ENCODE data around the gene FAM53B.

FAM53B gene

DNA sequence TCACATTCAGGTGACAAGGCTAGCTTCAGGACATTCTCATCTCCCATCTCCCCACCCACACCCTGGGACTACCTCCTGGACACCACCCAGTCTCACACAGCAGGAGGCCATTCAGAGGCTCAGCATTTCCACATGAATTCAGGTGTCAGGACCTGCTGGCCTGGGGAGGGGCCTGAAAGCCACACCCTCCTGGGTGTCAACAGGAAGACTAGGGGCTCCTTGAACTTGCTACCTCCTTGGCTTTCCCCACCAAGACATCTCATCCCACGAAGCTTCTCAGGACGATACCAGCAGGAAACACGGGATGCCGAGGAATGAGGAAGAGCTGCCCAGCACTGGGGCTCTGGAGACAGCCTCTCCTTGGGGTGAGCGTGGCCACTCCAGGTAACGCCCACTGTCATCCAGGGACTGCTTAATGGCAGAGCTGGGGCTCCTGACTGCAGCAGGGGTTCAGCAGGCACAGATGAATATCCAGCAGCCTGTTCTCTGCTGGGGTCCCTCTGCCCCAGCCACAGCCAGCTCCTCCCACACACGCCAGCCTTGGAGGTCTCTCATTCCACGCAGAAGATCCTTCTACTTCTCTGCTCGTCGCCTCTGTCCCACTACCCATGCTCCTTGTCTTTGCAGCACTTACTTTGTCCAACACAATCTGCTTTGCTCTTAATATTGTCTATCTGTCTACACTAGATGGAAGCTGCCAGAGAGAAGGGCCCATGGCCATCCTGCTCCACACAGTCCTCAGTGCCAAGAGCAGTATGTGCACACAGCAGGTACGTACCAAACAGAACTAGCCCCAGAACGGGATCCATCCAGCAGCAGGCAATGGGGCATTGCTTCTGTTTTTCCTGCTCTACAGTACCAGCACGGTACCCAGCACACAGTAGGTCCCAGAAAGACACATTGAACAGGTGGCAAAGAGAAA lies 88.7 kb downstream of the FAM53B start:
- Mint-ChIP-seq H3K9me3 (no peaks in the 10 kb centered on the region), H3K4me3 (no peak overlapping the region), H3K27me3 (no peaks in the 10 kb centered on the region), H3K27ac (peak overlapping the region; percentile 28), H3K4me1 (ENCODE audit: low read depth) (peaks cover 75% of the 10 kb centered on the region), H3K36me3 (ENCODE audit: low read depth) (no peaks in the 10 kb centered on the region)

DNA sequence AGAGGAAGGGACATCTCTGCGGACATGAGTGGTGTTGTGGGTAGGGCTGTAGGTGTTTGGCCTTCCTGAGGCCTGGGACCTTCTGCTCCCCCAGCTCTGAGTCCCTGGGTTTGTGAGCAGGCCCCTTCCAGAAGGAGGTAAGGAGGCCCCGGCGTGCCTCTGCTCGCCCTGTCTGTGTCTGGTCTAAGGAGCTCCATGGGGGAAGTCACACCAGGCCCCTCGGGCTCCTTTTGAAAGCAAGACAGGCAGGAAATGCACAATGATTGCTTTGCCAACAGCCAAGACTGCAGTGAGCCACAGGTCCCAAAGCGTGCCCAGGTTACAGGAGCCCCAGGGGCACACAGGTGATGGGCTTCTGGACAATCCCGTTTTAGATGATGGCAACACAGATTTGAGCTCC lies 89.5 kb downstream of the FAM53B start:
- no peaks in the 10 kb centered on the region for H3K36me3 Mint-ChIP-seq (ENCODE audit: low read depth)
- H3K9me3 Mint-ChIP-seq: no peaks in the 10 kb centered on the region
- H3K27ac Mint-ChIP-seq: peak overlapping the region; percentile 28
- no peaks in the 10 kb centered on the region for H3K27me3 Mint-ChIP-seq
- peaks cover 75% of the 10 kb centered on the region for H3K4me1 Mint-ChIP-seq (ENCODE audit: low read depth)
- no peak overlapping the region for H3K4me3 Mint-ChIP-seq

DNA sequence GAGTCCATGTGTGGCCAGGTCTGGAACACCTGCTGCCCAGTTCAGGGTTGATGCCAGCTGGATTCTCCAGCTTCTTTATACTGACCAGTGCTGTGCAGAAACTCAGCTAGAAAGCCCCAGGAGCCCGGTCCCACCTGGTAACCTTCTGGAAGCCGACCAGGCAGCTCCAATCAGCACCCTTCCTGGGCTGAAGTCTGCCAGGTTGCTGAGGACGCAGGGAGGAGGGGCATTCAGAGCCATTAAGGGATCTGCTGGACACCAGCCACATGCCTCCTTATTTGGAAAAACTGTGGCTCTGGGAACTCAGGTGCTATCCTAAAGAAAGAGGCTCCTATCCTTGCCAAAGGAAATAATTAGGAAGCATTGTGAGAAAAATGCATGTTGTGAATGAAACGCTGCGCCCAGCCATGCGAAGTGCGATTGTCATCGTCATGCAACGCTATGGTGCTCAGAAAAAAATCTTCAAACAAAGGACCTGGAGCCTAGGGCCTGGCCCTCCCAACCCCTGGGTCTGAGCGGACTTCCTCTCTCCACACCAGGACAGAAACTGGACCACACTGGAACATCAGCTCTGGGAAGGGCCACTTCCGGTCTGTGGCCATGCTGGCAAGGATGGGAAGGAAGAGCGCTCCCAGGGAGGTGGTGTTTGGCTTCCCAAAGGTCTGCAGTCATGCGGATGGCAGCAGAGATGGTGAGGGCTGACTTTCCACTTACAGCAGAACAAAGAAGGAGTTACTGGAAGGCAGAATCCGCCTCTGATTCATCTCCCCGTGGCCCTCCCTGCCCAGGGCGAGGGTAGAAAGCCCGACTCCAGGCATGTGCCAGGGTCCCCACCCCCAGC lies 90.1 kb downstream of the FAM53B start:
- Mint-ChIP-seq H3K9me3 (no peaks in the 10 kb centered on the region), H3K4me1 (ENCODE audit: low read depth) (peaks cover 75% of the 10 kb centered on the region), H3K27me3 (no peaks in the 10 kb centered on the region), H3K27ac (no peak overlapping the region), H3K36me3 (ENCODE audit: low read depth) (no peaks in the 10 kb centered on the region), H3K4me3 (no peak overlapping the region)

DNA sequence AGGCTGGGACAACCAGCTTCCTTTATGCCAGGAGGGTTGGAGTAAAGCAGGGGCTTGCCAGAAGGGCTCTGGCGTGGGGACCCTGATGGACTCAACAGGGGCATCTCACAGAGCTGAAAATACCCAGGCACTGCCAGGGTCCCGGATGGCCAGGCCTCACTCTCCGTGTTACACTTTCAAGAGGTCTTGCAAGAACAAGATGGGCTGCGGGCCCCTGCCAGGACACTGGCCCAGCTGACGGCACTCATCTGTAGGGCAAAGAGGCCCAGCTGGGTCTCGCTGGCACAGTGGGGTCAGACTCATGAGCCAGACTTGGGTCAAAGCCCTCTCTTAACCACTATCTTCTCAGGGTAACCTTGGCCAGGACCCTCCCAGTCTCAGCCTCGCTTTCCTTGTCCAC lies 90.9 kb downstream of the FAM53B start:
- Mint-ChIP-seq H3K4me3 (no peak overlapping the region), H3K27me3 (no peaks in the 10 kb centered on the region), H3K9me3 (no peaks in the 10 kb centered on the region), H3K36me3 (ENCODE audit: low read depth) (no peaks in the 10 kb centered on the region), H3K27ac (no peak overlapping the region), H3K4me1 (ENCODE audit: low read depth) (peaks cover 75% of the 10 kb centered on the region)

DNA sequence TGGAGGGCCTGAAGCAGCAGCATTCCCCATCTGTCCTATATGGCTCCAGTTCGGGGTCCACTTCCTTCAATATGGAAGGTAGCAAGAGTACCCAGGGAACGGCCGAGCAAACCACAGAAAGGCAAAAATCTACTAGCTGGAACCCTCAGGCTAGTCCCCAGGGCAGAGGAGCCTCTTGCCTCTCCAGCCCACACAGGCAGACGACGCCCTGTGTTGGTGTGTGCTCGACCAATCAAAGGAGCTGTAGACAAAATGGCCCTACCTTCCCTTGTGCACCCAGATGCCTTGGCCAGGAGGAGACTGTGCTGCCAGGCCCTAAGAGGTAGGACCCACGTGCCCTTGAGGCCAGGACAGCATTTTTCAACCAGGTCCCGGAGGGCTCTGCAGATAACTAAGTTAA lies 91.5 kb downstream of the FAM53B start:
- H3K36me3 Mint-ChIP-seq (ENCODE audit: low read depth): no peaks in the 10 kb centered on the region
- H3K9me3 Mint-ChIP-seq: no peaks in the 10 kb centered on the region
- H3K4me1 Mint-ChIP-seq (ENCODE audit: low read depth): peaks cover 75% of the 10 kb centered on the region
- H3K4me3 Mint-ChIP-seq: no peak overlapping the region
- H3K27me3 Mint-ChIP-seq: no peaks in the 10 kb centered on the region
- no peak overlapping the region for H3K27ac Mint-ChIP-seq

DNA sequence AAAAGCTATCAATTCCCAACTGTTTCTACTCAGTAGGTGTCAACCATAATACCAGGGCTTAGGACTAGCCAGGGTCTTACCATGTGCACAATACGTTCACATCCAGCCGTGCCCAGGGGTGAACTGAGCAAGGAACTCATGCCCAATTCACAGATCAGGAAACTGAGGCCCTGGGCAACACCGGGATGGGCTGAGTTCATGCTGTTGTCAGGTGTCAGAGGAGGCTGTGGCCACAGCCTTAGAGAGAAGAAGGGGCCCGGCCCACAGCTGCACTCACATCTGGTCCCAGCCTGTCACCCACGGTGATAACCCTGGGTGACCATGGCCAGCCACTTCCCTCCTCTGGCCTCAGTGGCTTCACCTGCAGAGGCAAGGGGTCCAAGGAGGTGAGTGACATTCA lies 92.0 kb downstream of the FAM53B start:
- H3K36me3 Mint-ChIP-seq (ENCODE audit: low read depth): no peaks in the 10 kb centered on the region
- H3K4me3 Mint-ChIP-seq: no peak overlapping the region
- H3K9me3 Mint-ChIP-seq: no peaks in the 10 kb centered on the region
- no peaks in the 10 kb centered on the region for H3K27me3 Mint-ChIP-seq
- no peak overlapping the region for H3K27ac Mint-ChIP-seq
- peaks cover 75% of the 10 kb centered on the region for H3K4me1 Mint-ChIP-seq (ENCODE audit: low read depth)

DNA sequence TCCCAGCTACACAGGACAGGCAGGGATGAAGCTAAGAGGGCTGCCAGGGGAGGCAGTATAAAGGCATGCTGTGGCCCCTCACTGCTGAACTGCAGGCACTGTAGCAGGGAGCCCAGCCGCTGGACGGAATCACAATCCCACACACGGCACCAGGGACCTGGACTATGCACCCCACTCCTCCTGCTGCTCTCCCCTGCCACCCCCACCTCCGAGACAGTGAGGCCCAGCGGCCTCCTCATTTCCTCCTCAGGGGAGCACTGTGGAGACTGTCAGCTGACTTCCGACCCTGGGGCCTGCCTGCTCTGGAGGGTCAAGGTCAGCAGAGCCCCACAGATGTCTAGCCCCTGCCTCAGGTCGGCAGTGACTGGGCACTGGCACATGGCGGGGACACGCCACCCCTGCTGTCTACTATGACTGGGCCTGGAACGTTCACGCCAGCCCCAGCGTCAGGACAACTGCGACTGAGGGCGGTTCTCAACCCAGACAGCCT lies 92.7 kb downstream of the FAM53B start:
- Mint-ChIP-seq H3K27ac (no peak overlapping the region), H3K27me3 (no peaks in the 10 kb centered on the region), H3K9me3 (no peaks in the 10 kb centered on the region), H3K36me3 (ENCODE audit: low read depth) (no peaks in the 10 kb centered on the region), H3K4me1 (ENCODE audit: low read depth) (peaks cover 78% of the 10 kb centered on the region), H3K4me3 (no peak overlapping the region)

DNA sequence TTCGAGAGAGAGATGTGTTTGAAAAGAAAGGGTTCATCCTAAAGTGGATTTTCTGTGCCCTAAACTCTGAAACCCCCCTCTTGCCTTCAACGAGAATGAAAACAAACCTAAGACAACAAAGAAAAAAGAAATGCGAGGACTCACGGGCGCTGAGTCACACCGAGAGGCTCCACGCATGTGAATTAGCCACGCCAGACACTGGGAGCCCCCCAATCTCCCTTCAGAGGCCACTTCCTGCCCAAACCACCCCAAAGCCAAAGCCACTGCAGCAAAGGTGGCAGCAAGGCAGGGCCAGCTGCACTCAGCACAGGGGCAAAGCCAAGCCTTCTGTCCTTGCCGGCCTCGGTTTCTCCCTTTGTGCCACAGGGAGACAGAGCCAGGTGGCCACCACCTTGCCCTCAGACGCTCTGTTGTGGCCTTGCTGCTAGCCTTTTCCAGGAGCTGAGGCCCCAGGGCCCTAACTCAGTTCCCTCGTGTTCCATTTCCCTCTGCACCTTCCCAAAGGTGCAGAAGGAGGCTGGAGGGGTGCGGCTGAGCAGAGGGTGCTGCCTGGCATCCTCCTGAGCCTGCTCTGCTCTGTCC lies 93.3 kb downstream of the FAM53B start:
- Mint-ChIP-seq H3K4me3 (peak overlapping the region; percentile 24), H3K9me3 (no peaks in the 10 kb centered on the region), H3K36me3 (ENCODE audit: low read depth) (no peaks in the 10 kb centered on the region), H3K4me1 (ENCODE audit: low read depth) (peaks cover 82% of the 10 kb centered on the region), H3K27ac (peak overlapping the region; percentile 46), H3K27me3 (no peaks in the 10 kb centered on the region)

DNA sequence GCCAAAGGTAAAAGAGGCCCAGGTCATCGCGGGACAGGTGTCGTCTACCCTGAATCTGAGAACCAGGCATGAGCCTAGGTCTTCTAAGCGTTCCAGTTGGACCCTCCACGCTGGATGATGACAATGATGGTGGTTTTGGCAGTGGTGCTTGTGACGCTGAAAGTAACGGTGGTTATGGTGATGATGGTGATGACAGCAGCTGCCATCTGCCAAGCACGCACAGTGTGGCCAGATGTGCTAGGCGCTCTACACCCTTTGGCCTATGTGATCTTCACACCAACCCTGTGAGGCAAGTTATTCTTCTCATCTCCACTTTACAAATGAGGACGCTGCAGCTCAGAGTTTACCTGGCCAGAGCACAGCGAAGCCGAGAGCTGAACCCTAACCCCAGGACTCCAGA lies 93.9 kb downstream of the FAM53B start:
- Mint-ChIP-seq H3K27me3 (no peaks in the 10 kb centered on the region), H3K36me3 (ENCODE audit: low read depth) (no peaks in the 10 kb centered on the region), H3K4me1 (ENCODE audit: low read depth) (peaks cover 85% of the 10 kb centered on the region), H3K27ac (peak overlapping the region; percentile 46), H3K4me3 (peak overlapping the region; percentile 24), H3K9me3 (no peaks in the 10 kb centered on the region)

DNA sequence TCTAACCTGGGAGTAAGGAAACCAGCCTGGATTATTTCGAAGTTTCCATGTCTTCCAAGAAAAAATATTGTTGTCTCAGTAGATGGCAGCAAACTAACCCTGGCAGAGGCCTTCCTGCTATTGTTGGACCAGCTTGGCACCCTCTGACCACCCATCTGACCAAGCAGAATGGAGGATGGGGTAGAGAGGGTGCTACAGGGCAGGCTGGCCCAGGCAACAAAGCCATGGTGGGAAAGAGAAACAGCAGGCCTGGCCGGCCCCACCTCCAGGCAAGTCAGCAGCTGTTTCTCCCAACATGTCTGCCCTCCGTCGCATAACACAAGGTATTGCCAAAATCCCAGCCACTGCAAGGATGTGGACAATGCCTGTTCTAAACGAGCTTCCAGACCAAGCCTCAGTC lies 95.0 kb downstream of the FAM53B start:
- H3K9me3 Mint-ChIP-seq: no peaks in the 10 kb centered on the region
- no peaks in the 10 kb centered on the region for H3K27me3 Mint-ChIP-seq
- no peak overlapping the region for H3K27ac Mint-ChIP-seq
- H3K4me1 Mint-ChIP-seq (ENCODE audit: low read depth): peaks cover 85% of the 10 kb centered on the region
- no peak overlapping the region for H3K4me3 Mint-ChIP-seq
- no peaks in the 10 kb centered on the region for H3K36me3 Mint-ChIP-seq (ENCODE audit: low read depth)

DNA sequence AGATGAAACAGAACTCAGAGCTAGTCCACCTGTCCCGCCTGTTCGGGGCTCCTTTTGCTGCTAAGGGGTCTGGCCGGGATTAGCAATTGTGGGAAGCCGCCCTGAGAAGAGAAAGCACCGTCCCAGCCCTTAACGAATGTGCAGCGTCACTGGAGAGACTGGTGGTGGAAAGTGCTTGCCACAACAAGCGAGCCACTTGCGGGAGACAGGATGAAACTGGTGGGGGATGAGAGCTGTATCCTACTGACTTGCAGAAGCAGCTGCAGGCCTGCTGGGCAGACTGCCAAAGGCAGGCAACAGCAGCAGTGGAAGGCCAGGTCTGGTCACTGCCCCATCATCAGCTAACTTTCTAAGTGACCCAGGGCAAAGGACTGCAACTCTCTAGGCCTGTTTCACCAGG lies 95.4 kb downstream of the FAM53B start:
- no peaks in the 10 kb centered on the region for H3K27me3 Mint-ChIP-seq
- H3K4me3 Mint-ChIP-seq: peak overlapping the region; percentile 55
- H3K36me3 Mint-ChIP-seq (ENCODE audit: low read depth): no peaks in the 10 kb centered on the region
- H3K4me1 Mint-ChIP-seq (ENCODE audit: low read depth): peaks cover 88% of the 10 kb centered on the region
- no peaks in the 10 kb centered on the region for H3K9me3 Mint-ChIP-seq
- H3K27ac Mint-ChIP-seq: peak overlapping the region; percentile 80

DNA sequence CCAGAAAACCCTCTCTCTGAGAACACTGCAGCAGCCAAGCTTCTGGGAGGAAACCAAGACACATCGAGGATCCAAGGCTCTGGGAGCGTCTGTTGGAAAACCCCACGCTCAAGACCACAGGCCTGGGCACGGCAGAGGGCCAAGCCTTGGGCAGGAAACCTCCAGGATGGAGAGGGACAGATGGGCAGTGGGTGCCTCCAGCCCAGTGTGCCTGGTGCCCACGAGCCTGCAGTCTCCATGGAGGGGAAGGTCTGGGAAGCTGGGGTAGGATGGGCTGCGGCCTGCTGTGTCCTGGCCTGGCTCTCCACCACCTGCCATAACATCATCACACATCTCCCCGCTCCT lies 96.1 kb downstream of the FAM53B start:
- Mint-ChIP-seq H3K36me3 (ENCODE audit: low read depth) (no peaks in the 10 kb centered on the region), H3K27me3 (no peaks in the 10 kb centered on the region), H3K9me3 (no peaks in the 10 kb centered on the region), H3K4me1 (ENCODE audit: low read depth) (peaks cover 89% of the 10 kb centered on the region), H3K27ac (peak overlapping the region; percentile 85), H3K4me3 (peak overlapping the region; percentile 55)

DNA sequence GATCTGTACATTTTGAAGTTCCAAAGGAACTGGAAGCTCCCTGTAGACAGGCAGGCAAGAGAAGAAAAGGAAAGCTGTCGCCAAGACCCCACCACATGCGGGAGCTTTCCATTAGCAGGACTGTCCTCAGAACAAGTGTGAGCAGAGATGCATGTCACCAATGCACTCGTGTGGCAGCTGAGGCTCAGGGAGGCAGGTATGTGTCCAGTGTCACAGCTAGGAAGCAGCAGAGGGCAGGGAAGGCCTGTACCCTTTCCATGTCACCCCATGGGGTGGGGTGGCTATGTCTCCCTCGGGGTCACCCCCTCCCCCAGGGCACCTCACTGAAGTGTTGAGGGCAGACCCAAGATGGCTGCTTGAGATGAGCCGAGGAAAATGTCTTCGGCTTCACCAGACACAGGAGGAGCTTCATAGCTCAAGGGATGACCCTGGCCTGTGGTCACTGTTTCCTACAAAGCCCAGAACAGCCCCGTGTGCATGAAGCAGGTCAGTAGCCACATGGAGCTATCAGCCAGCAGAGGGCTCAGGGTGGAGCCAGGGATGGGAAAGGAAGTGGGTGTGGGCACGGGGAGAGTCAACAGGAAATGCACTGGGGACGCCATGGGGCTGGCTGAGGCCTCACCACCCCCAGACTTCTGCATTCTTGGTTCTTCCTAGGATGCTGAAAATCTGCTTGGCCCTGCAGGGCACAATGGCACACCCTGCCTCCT lies 96.6 kb downstream of the FAM53B start:
- Mint-ChIP-seq H3K27me3 (no peaks in the 10 kb centered on the region), H3K36me3 (ENCODE audit: low read depth) (peaks cover 4% of the 10 kb centered on the region), H3K4me1 (ENCODE audit: low read depth) (peaks cover 92% of the 10 kb centered on the region), H3K27ac (peak overlapping the region; percentile 85), H3K4me3 (peak overlapping the region; percentile 48), H3K9me3 (no peaks in the 10 kb centered on the region)

DNA sequence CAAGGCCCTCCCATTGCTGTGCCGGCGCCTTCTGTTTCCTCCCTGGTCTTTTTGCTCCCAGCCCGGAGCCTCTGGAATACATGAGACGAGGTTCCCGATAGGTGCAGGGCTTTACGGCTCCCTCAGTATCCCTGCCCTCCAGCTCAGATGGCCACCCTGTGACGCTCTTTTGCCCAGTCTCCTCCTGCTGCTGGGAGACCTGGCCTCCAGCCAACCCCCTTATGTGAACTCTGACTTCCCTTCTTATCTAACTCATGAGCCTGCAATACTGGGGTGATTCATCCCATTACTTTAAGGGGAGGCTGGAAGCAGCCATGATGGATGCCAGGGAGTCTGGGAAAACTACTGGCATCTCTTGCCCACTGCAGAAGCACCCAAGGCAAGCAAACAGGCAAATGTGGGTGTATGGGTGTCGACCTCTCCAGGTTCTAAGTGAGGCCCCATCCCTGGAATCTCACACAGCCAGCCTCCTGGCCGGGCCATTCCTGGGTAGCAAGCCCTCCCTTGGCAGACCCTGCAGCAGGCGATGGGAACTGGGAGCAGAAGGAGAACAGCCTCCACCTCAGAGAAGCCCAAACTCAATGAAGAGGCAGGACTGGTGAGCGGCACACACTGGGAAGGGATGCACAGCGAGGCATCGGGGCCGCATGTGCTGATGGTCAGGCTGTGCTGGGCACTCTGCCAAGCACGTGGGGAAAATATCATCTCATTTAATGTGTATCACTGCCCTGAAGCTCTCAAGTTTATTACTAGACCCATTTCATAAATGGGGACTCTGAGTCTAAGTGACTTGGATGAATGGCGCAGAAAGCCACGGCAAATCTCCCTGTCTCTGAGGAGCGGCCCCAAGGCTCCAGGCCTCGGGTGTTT lies 97.5 kb downstream of the FAM53B start:
- Mint-ChIP-seq H3K4me1 (ENCODE audit: low read depth) (peaks cover 94% of the 10 kb centered on the region), H3K27me3 (no peaks in the 10 kb centered on the region), H3K36me3 (ENCODE audit: low read depth) (peaks cover 4% of the 10 kb centered on the region), H3K9me3 (no peaks in the 10 kb centered on the region), H3K4me3 (no peak overlapping the region), H3K27ac (peak overlapping the region; percentile 58)

All from stimulated activated naive CD8-positive, alpha-beta T cell treated with anti-CD3 and anti-CD28 coated beads, Interleukin-15, Interleukin-2, amounts not matched to agents 100 ng/mL and 50 ng/mL, for 24 hours (primary cell).